Heart right ventricle (tissue), 16 donors: ENCODE results near the gene FLNB. TPM values are rescaled to one million over a fixed set of nuclear protein-coding genes. Genes with fewer than 3 reads are reported as not detected.

ENCODE experiments used
- ATAC-seq, 8 donors: fragments of 200-7000 bp; cut with Tn5 transposase; one replicate each; pipeline ENCODE4 v1.9.1; 2020; ENCODE audit warnings: mild to moderate bottlenecking in 8 of 8, moderate library complexity in 8 of 8, moderate number of reproducible peaks in 1 of 8
- DNase-seq, 2 donors: peaks; one replicate each; pipeline ENCODE4 v3.0.0-alpha.2; 2020
- H3K27ac ChIP-seq, 10 donors: fragments of 200-600 bp; sonication (generic) in 2 of 10; one replicate each; pipeline versions ENCODE4 v1.5.0 to v1.8.0; 2020 to 2022; ENCODE audit warnings: mild to moderate bottlenecking in 3 of 10
- H3K27me3 ChIP-seq, 7 donors: fragments of 200-600 bp; one replicate each; pipeline ENCODE4 v1.8.0; 2021 to 2022; ENCODE audit warnings: mild to moderate bottlenecking in 2 of 7
- H3K36me3 ChIP-seq, 9 donors: fragments of 200-600 bp; sonication (generic) in 1 of 9; one replicate each; pipeline versions ENCODE4 v1.5.0 to v1.8.0; 2020 to 2022; ENCODE audit warnings: mild to moderate bottlenecking in 2 of 9
- H3K4me1 ChIP-seq, 9 donors: fragments of 200-600 bp; sonication (generic) in 1 of 9; one replicate each; pipeline versions ENCODE4 v1.5.0 to v1.8.0; 2020 to 2022; ENCODE audit warnings: mild to moderate bottlenecking in 4 of 9
- H3K4me3 ChIP-seq, 10 donors: fragments of 200-600 bp; sonication (generic) in 2 of 10; one replicate each; pipeline versions ENCODE4 v1.5.0 to v1.8.0; 2020 to 2022; ENCODE audit warnings: mild to moderate bottlenecking in 7 of 10, moderate library complexity in 2 of 10
- H3K9me3 ChIP-seq, 11 donors: fragments of 200-600 bp in 10 of 11; sonication (generic) in 2 of 11; one replicate each; pipeline versions ENCODE4 v1.5.0 to v1.8.0; 2013 to 2022; ENCODE audit warnings: mild to moderate bottlenecking in 2 of 11, control low read depth in 1 of 11, moderate library complexity in 1 of 11
- WGBS, 2 donors: extraction: QIAGEN DNeasy Blood & Tissue Kit; methylation state at CpG; one replicate each; pipeline ENCODE4 v1.1.7; 2013; ENCODE audit warnings: inconsistent platforms in 1 of 2; 5-methylcytosine and 5-hydroxymethylcytosine counted together
- intact Hi-C, 10 donors: fragments of 100-400 bp; cut with DNase I; formaldehyde crosslinking; loops; one replicate each; pipeline versions ENCODE4 v1.11.1 to v1.14.2; 2022
- polyA plus RNA-seq, 2 donors: library from polyadenylated mRNA; stranded (reverse); fragments of 200-250 nt; gene quantifications; one replicate each; pipeline ENCODE4 v1.2.3, GENCODE V29; 2013
- total RNA-seq, 10 donors: library from RNA; stranded (reverse); fragmentation: NEBNext Ultra II Directional in 3 of 10; extraction: Animal tissue kit (Norgen Biotek cat#: 25700) in 3 of 10; gene quantifications; one replicate each; pipeline versions ENCODE4 v1.2.1 to v1.2.4, GENCODE V29; 2021 to 2023
- TF ChIP-seq, protein P1 (sequence below), 9 donors: fragments of 200-600 bp; sonication (generic) in 2 of 9; IDR thresholded peaks; one replicate each; pipeline versions ENCODE4 v1.5.0 to v1.8.0; 2021 to 2022; ENCODE audit warnings: antibody characterized with exemption in 9 of 9, mild to moderate bottlenecking in 5 of 9, moderate library complexity in 1 of 9
- donor health status: Arrhythmogenic right ventricular cardiomyopathy.
- donor health status: ischemic (EF 13 %, LVEDD 7.1; RV severe dilation, severe dysfunction).
- donor health status: healthy with polysubstance abuse.
- donor health status: DM: no; HTN: yes; CAD: no.
- donor health status: DM: no; HTN: no; CAD: no.
- donor health status: ischemic (EF 25% LVEDD 6.9; RV normal size, moderate dysfunction).
- donor health status: ischemic (EF 25% LVEDD 5.7; RV mildly dilated, moderate dysfunction).
- donor health status: healthy.
- donor health status: DM: yes; HTN: yes; CAD: no.
- donor health status: Ischemic cardiomyopathy.
- donor health status: ischemic (EF 35%, LVEDD 5.7; RV mildly dilated, moderate dysfunction).
- donor health status: nonischemic (EF 11% LVEDD 7.7; RV severe dilation, severe dysfunction).
- donor health status: DM: yes; HTN: yes; CAD: no.
- donor health status: PGD.
- donor health status: ischemic (EF 29% LVEDD 5.4; RV normal size, mild dysfunction).
- donor health status: nonischemic (EF 23%, LVEDD 6.1; RV moderate dilation, normal function).

FLNB gene
- total and polyA plus RNA-seq, 12 donors: 27.4 to 65.3 (median 38.6) TPM

DNA sequence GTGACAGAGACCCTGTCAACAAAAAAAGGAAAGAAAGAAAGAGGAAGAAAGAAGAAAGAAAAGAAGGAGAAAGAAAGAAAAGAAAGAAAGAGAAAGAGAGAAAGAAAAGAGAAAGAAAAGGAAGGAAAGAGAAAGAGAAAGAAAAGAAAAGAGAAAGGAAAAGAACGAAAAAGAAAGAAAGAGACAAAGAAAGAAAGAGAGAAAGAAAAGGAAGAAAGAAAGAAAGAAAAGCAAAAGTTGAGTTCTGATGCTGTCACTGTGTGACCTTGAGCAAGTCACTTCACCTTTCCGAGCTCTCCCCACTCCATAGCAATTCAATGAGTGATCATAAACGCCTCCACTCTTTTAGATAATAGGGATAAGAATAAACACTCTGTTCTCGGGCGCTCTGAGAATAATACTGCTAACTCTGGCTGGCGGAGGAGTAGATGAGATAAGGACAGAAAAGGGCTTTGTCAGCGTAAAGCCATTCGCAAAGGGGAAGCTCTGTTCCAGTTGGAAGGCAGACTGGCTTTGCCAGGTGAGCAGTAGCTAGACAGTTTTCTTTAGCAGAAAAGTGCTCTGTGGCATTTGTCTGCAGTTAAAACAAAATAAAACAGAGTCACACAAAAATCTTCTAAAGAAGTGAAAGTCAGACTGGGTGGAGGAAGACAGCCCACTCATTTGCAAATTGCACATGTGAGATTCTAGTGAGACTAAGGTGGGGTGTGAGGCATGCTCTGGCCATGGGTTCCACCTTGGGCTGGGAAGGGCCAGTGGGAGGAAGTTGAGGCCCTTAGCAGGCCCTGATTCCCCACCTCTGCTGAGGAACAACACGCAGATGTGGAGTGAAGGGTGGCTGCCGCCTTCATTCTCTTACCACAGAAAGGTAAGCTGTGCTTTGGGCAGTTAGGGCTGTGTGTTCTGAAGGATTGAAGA, 9.6 kb upstream of the FLNB start:
- ATAC-seq (peak in 7 of 8 donors; percentile 42 to 86 (median 75)), DNase-seq (peak in 1 of 2 donors; percentile 32)
- intact Hi-C loops: no loop called here
- Histone ChIP-seq H3K27me3 (no peaks in the 10 kb centered on the region), H3K36me3 (no peaks in the 10 kb centered on the region), H3K9me3 (no peaks in the 10 kb centered on the region), H3K27ac (peak overlapping the region in 8 of 10 donors; percentile 15 to 69 (median 52)), H3K4me1 (peaks cover 3 to 23% (median 12%) of the 10 kb centered on the region in 9 donors), H3K4me3 (peak overlapping the region in 1 of 10 donors; percentile 1)
- 36 to 40% methylated on average over 10 of the region's 10 CpGs for whole genome bisulfite sequencing, 2 donors
- TF ChIP-seq, protein P1, sequence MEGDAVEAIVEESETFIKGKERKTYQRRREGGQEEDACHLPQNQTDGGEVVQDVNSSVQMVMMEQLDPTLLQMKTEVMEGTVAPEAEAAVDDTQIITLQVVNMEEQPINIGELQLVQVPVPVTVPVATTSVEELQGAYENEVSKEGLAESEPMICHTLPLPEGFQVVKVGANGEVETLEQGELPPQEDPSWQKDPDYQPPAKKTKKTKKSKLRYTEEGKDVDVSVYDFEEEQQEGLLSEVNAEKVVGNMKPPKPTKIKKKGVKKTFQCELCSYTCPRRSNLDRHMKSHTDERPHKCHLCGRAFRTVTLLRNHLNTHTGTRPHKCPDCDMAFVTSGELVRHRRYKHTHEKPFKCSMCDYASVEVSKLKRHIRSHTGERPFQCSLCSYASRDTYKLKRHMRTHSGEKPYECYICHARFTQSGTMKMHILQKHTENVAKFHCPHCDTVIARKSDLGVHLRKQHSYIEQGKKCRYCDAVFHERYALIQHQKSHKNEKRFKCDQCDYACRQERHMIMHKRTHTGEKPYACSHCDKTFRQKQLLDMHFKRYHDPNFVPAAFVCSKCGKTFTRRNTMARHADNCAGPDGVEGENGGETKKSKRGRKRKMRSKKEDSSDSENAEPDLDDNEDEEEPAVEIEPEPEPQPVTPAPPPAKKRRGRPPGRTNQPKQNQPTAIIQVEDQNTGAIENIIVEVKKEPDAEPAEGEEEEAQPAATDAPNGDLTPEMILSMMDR (IDR thresholded peaks at IDR 0.05): no peak

DNA sequence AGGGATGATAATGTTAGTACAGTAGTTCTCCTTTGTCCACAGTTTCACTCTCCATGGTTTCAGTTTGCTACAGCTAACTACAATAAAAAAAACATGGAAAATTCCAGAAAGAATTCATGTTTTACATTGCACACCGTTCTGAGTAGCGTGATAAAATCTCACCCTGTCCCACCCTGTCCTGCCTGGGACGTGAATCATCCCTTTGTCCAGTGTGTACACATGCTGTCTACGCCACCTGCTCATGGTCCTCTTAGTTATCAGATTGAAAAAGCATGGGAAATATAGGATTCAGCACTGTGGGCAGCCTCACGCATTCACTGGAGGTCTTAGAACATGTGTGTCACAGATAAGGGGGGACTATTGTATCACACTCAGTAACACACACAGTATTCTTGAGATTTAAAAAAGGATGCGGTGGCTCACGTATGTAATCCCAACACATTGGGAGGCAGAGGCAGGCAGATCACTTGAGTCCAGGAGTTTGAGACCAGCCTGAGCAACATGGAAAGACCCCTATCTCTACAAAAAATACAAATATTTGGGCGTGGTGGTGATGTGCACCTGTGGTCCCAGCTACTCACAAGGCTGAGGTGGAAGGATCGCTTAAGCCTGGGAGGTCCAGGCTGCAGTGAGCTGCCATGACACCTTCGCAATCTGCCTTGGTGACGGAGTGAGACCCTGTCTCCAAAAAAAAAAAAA, 8.7 kb upstream of the FLNB start:
- Histone ChIP-seq H3K27ac (peak overlapping the region in 5 of 10 donors; percentile 20 to 69 (median 58)), H3K4me1 (peaks cover 3 to 23% (median 12%) of the 10 kb centered on the region in 9 donors), H3K27me3 (no peaks in the 10 kb centered on the region), H3K9me3 (no peaks in the 10 kb centered on the region), H3K36me3 (no peaks in the 10 kb centered on the region), H3K4me3 (no peak overlapping the region)
- TF ChIP-seq, protein P1 (IDR thresholded peaks at IDR 0.05): no peak
- no peak for DNase-seq
- intact Hi-C loops: loop anchor here in 3 of 10 donors (10.0 kb wide), 3 partner anchors 45 to 305 kb away; partner anchors contain the start of genes HTD2 (in 1 of the 3) and RPP14 (in 1 of the 3)
- 85 to 86% methylated on average over 11 of the region's 11 CpGs for WGBS, 2 donors
- peak in 3 of 8 donors; percentile 20 to 50 (median 26) for ATAC-seq

DNA sequence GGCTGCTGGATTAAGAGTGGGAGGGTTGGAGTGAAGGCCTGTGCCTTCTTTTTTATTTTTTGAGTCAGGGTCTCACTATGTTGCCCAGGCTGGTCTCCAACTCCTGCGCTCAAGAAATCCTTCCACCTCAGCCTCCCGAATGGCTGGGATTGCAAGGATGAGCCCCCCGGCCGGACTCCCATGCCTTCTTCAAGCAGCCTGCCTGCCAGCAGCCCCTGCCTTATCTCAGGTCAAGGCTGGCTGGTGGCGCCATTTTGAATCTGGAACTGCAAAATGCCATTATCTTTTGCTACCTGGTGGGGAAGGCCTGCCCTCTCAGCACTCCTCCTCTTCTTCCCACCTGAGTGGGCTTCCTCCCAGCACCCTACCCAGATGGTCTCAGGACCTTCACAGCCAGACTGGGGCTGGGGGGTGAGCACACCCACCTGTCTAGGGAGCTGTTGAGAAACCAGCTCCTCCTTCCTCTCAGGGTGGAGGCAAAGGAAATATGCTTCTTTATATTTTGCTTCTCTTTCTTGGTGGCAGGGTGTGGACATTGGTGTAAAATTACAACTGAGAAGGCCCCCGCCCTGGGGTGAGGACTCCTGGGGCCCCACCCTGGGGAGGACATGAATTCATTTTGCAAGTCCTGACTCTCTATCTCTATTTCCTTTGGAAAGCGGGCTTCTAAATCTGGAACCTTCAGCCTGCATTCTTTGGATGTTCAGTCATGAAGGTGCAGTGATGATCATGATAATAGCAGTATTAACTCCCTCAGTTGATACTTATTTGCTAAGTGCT, 7.7 kb upstream of the FLNB start:
- peaks cover 3 to 23% (median 12%) of the 10 kb centered on the region in 9 donors for H3K4me1 ChIP-seq
- H3K4me3 ChIP-seq: no peak overlapping the region
- peak overlapping the region in 1 of 10 donors; percentile 39 for H3K27ac ChIP-seq
- ATAC-seq: no peak
- no peak for DNase-seq
- 85 to 89% methylated on average over 7 of the region's 7 CpGs for WGBS, 2 donors
- H3K9me3 ChIP-seq: no peaks in the 10 kb centered on the region
- TF ChIP-seq, protein P1 (IDR thresholded peaks at IDR 0.05): no peak
- no peaks in the 10 kb centered on the region for H3K36me3 ChIP-seq
- intact Hi-C loops: loop anchor here in 3 of 10 donors (10.0 kb wide), 3 partner anchors 46 to 304 kb away; partner anchors contain the start of genes HTD2 (in 1 of the 3) and RPP14 (in 1 of the 3)
- no peaks in the 10 kb centered on the region for H3K27me3 ChIP-seq
